B cell (primary cell): ENCODE measurements around the gene PCBP2. TPM values are rescaled to one million over a fixed set of nuclear protein-coding genes. Genes with fewer than 3 reads are reported as not detected.

Experiments used
- ATAC-seq: fragments of 200-7000 bp; cut with Tn5 transposase; one replicate; pipeline ENCODE4 v1.10.0; 2021; ENCODE audit warnings: low read depth, mild to moderate bottlenecking, moderate number of reproducible peaks, moderate library complexity
- CTCF ChIA-PET: fragments of 350-600 bp; sonication (Branson Sonifier 250); formaldehyde crosslinking; loops from one replicate; lab custom pipeline; 2021; ENCODE audit warnings: antibody characterized with exemption, inconsistent platforms; lab: Charles Lee
- POLR2A ChIA-PET: fragments of 350-600 bp; sonication (Branson Sonifier 250); formaldehyde crosslinking; loops from one replicate; lab custom pipeline; 2021; ENCODE audit warnings: antibody characterized with exemption; lab: Charles Lee
- DNase-seq: peaks from one replicate; pipeline ENCODE4 v3.0.0; 2013
- H2AFZ ChIP-seq: 2 replicates; pipeline ENCODE4 v1.6.1; 2012; ENCODE audit warnings: mild to moderate bottlenecking, low read depth, low read length; ENCODE audit not compliant: insufficient read depth, poor library complexity, severe bottlenecking
- H3K27ac ChIP-seq, 2 donors: 1 replicate in 1 of 2; 2 replicates in 1 of 2; pipeline ENCODE4 v1.5.1; 2012 to 2013; ENCODE audit warnings: low read length in 2 of 2, mild to moderate bottlenecking in 2 of 2, moderate library complexity in 1 of 2
- H3K27me3 ChIP-seq, 4 experiments: fragments of 200-600 bp in 1 of 4; sonication (generic) in 1 of 4; replicated peaks in 1 of 4; 1 replicate in 2 of 4; 2 replicates in 2 of 4; pipeline versions ENCODE4 v1.6.1 to v1.7.0; 2013 to 2016; ENCODE audit warnings: low read length in 3 of 4, mild to moderate bottlenecking in 2 of 4, mixed read lengths in 1 of 4, moderate library complexity in 1 of 4; ENCODE audit not compliant: insufficient read depth in 4 of 4, control insufficient read depth in 3 of 4; ENCODE audit errors: control extremely low read depth in 1 of 4
- H3K36me3 ChIP-seq, 2 experiments: replicated peaks in 1 of 2; 1 replicate in 1 of 2; 2 replicates in 1 of 2; pipeline versions ENCODE4 v1.6.1 to v1.7.1; 2013; ENCODE audit warnings: low read length in 1 of 2; ENCODE audit not compliant: insufficient read depth in 2 of 2, control insufficient read depth in 1 of 2; ENCODE audit errors: control extremely low read depth in 1 of 2, extremely low read depth in 1 of 2
- H3K4me1 ChIP-seq, 2 donors: fragments of 200-600 bp in 1 of 2; sonication (generic) in 1 of 2; 1 replicate in 1 of 2; 2 replicates in 1 of 2; pipeline versions ENCODE4 v1.5.1 to v1.6.1; 2013 to 2017; ENCODE audit warnings: low read length in 2 of 2; ENCODE audit not compliant: control insufficient read depth in 2 of 2, insufficient read depth in 2 of 2
- H3K4me2 ChIP-seq: replicated peaks from 2 replicates; pipeline ENCODE3; 2012; ENCODE audit warnings: mild to moderate bottlenecking, low read depth, low read length; ENCODE audit not compliant: poor library complexity, severe bottlenecking
- H3K4me3 ChIP-seq, 5 experiments: fragments of 200-600 bp in 1 of 5; sonication (generic) in 1 of 5; 1 replicate in 3 of 5; 2 replicates in 2 of 5; pipeline versions ENCODE4 v1.5.1 to v1.7.0; 2011 to 2016; ENCODE audit warnings: low read length in 4 of 5, mild to moderate bottlenecking in 4 of 5, low read depth in 2 of 5, control low read depth in 1 of 5, moderate library complexity in 1 of 5; ENCODE audit not compliant: insufficient read depth in 1 of 5; ENCODE audit errors: control extremely low read depth in 1 of 5, extremely low read depth in 1 of 5
- H3K79me2 ChIP-seq: fragments of 200-600 bp; sonication (generic); one replicate; pipeline ENCODE4 v1.6.0; 2016; ENCODE audit warnings: low read length; ENCODE audit not compliant: control insufficient read depth, insufficient read depth
- H3K9ac ChIP-seq: fragments of 200-600 bp; sonication (generic); 2 replicates; pipeline ENCODE4 v1.6.1; 2017; ENCODE audit warnings: mild to moderate bottlenecking, low read length, moderate library complexity
- H3K9me3 ChIP-seq, 3 donors: one replicate each; pipeline versions ENCODE4 v1.6.1 to v1.7.1; 2013; ENCODE audit warnings: low read length in 2 of 3; ENCODE audit not compliant: control insufficient read depth in 2 of 3, insufficient read depth in 1 of 3; ENCODE audit errors: control extremely low read depth in 1 of 3
- H4K20me1 ChIP-seq: 2 replicates; pipeline ENCODE4 v1.6.0; 2012; ENCODE audit warnings: mild to moderate bottlenecking, low read length; ENCODE audit not compliant: insufficient read depth, control insufficient read depth, poor library complexity, severe bottlenecking
- H3K27ac Mint-ChIP-seq: one replicate; pipeline ENCODE4 v1.8.0; 2021; ENCODE audit warnings: mixed read lengths
- H3K27me3 Mint-ChIP-seq: one replicate; pipeline ENCODE4 v1.8.0; 2021; ENCODE audit warnings: mixed read lengths
- H3K4me1 Mint-ChIP-seq: one replicate; pipeline ENCODE4 v1.8.0; 2021; ENCODE audit warnings: mixed read lengths
- H3K4me3 Mint-ChIP-seq: one replicate; pipeline ENCODE4 v1.8.0; 2021; ENCODE audit warnings: mixed read lengths
- H3K9me3 Mint-ChIP-seq: one replicate; pipeline ENCODE4 v1.8.0; 2022; ENCODE audit warnings: mixed read lengths; ENCODE audit not compliant: insufficient read depth
- EZH2 ChIP-seq: IDR thresholded peaks from 2 replicates; pipeline ENCODE4 v1.6.1; 2012; ENCODE audit warnings: borderline replicate concordance, low read depth, mild to moderate bottlenecking, moderate library complexity, low read length; ENCODE audit not compliant: insufficient read depth, poor library complexity, severe bottlenecking
- WGBS: methylation state at CpG from one replicate; pipeline ENCODE4 v1.1.5; 2013; ENCODE audit warnings: missing lambda C conversion rate; ENCODE audit not compliant: insufficient coverage; 5-methylcytosine and 5-hydroxymethylcytosine counted together
- intact Hi-C: fragments of 100-400 bp; cut with micrococcal nuclease; formaldehyde crosslinking; loops from one replicate; pipeline ENCODE4 v1.10.0; 2022
- polyA plus RNA-seq: library from polyadenylated mRNA; depleted of rRNA; stranded (reverse); fragments of >200 nt; gene quantifications from 2 replicates; pipeline ENCODE4 v1.2.3, GENCODE V29; 2012
- total RNA-seq, 2 donors: library from RNA; stranded (reverse); fragments of 120-200 nt in 1 of 2; gene quantifications; 1 replicate in 1 of 2; 2 replicates in 1 of 2; pipeline versions ENCODE4 v1.2.3 to v1.2.4, GENCODE V29; 2013 to 2022
- TF ChIP-seq, protein P1 (sequence below): fragments of 200-600 bp; IDR thresholded peaks from one replicate; pipeline ENCODE4 v1.8.0; 2022; ENCODE audit warnings: antibody characterized with exemption, mild to moderate bottlenecking

PCBP2 gene
- total and polyA plus RNA-seq, 2 donors (not counting 1 experiment from before 2014, with no cell fraction given): 492 to 944 TPM

DNA sequence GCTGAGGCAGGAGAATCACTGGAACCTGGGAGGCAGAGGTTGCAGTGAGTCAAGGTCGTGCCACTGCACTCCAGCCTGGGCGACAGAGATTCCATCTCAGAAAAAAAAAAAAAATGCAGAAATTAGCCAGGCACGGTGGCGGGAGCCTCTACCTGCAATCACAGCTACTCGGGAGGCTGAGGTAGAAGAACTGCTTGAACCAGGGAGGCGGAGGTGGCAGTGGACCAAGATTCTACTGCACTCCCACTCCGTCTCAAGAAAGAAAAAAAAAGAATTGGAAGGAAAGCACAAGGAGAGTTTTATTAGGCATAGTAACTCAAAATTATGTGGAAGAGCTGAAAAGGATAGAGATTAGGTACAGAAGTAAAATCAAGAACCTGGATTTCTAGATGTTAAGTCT is 49.0 kb upstream of the PCBP2 start:
- peaks cover 66% of the 10 kb centered on the region for H4K20me1 ChIP-seq
- Mint-ChIP-seq H3K4me1 (peaks cover 3% of the 10 kb centered on the region), H3K27ac (no peak overlapping the region), H3K4me3 (no peak overlapping the region), H3K27me3 (no peaks in the 10 kb centered on the region), H3K9me3 (no peaks in the 10 kb centered on the region)
- no peak overlapping the region for H3K27ac ChIP-seq
- no peak overlapping the region for H3K9ac ChIP-seq
- H3K27me3 ChIP-seq: no peaks in the 10 kb centered on the region
- no peak overlapping the region for H3K4me3 ChIP-seq
- H3K79me2 ChIP-seq: peaks cover 82% of the 10 kb centered on the region
- intact Hi-C loops: no loop called here
- ChIA-PET POLR2A (no interaction called here), CTCF (interaction anchor here (1.0 to 2.5 kb wide), 3 partner anchors 12 to 50 kb away, joined by 3 to 15 read pairs (median 10); no protein-coding TSS in a partner anchor)
- ATAC-seq: no peak
- H3K36me3 ChIP-seq: peaks cover 5 to 27% of the 10 kb centered on the region in 2 experiments
- H3K4me2 ChIP-seq: no peak overlapping the region
- no CpG with 5 or more reads among the region's 7 CpGs for WGBS
- no peak for DNase-seq
- H2AFZ ChIP-seq: no peak overlapping the region
- no peaks in the 10 kb centered on the region for H3K9me3 ChIP-seq
- TF ChIP-seq, protein P1, sequence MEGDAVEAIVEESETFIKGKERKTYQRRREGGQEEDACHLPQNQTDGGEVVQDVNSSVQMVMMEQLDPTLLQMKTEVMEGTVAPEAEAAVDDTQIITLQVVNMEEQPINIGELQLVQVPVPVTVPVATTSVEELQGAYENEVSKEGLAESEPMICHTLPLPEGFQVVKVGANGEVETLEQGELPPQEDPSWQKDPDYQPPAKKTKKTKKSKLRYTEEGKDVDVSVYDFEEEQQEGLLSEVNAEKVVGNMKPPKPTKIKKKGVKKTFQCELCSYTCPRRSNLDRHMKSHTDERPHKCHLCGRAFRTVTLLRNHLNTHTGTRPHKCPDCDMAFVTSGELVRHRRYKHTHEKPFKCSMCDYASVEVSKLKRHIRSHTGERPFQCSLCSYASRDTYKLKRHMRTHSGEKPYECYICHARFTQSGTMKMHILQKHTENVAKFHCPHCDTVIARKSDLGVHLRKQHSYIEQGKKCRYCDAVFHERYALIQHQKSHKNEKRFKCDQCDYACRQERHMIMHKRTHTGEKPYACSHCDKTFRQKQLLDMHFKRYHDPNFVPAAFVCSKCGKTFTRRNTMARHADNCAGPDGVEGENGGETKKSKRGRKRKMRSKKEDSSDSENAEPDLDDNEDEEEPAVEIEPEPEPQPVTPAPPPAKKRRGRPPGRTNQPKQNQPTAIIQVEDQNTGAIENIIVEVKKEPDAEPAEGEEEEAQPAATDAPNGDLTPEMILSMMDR: no peak
- TF ChIP-seq EZH2: no peak
- H3K4me1 ChIP-seq: no peaks in the 10 kb centered on the region

DNA sequence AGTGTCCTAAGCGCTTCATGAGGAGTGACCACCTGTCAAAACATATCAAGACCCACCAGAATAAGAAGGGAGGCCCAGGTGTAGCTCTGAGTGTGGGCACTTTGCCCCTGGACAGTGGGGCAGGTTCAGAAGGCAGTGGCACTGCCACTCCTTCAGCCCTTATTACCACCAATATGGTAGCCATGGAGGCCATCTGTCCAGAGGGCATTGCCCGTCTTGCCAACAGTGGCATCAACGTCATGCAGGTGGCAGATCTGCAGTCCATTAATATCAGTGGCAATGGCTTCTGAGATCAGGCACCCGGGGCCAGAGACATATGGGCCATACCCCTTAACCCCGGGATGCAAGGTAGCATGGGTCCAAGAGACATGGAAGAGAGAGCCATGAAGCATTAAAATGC is 41.0 kb upstream of the PCBP2 start:
- CTCF ChIA-PET: interaction anchor here (1.0 to 2.5 kb wide), 4 partner anchors 10 to 82 kb away, joined by 3 to 15 read pairs (median 6); no protein-coding TSS in a partner anchor
- H3K4me1 Mint-ChIP-seq: peaks cover 27% of the 10 kb centered on the region
- no peak overlapping the region for H3K4me3 Mint-ChIP-seq

More for the DNA sequence above, 41.0 kb upstream of the PCBP2 start:
- no peaks in the 10 kb centered on the region for H3K27me3 ChIP-seq
- peaks cover 10% of the 10 kb centered on the region for H3K79me2 ChIP-seq
- no peak for TF ChIP-seq EZH2
- TF ChIP-seq, protein P1: no peak
- no peaks in the 10 kb centered on the region for H3K9me3 ChIP-seq
- 98% methylated on average over 4 of the region's 5 CpGs for whole genome bisulfite sequencing
- no peak overlapping the region for H3K27ac ChIP-seq
- H2AFZ ChIP-seq: no peak overlapping the region
- Mint-ChIP-seq H3K9me3 (no peaks in the 10 kb centered on the region), H3K27me3 (no peaks in the 10 kb centered on the region), H3K27ac (peak overlapping the region; percentile 15)
- intact Hi-C loops: no loop called here
- H3K4me3 ChIP-seq: no peak overlapping the region
- POLR2A ChIA-PET: no interaction called here
- ATAC-seq (no peak), DNase-seq (no peak)
- peaks cover 6% of the 10 kb centered on the region for H4K20me1 ChIP-seq
- peaks cover 6 to 9% of the 10 kb centered on the region in 2 donors for H3K4me1 ChIP-seq
- H3K9ac ChIP-seq: no peak overlapping the region
- peaks cover 8 to 48% of the 10 kb centered on the region in 2 experiments for H3K36me3 ChIP-seq
- no peak overlapping the region for H3K4me2 ChIP-seq
